Measurements from ENCODE around the gene NINJ2. TPM values are rescaled to one million over a fixed set of nuclear protein-coding genes. Genes with fewer than 3 reads are reported as not detected.
A peak's percentile ranks its signal among the peaks of the same experiment; 100 is the strongest.
"Not testable (repeated sequence)": the region's sequence is repeated elsewhere in the genome, so short reads cannot be mapped to it uniquely, and the experiment has no call there.

The NINJ2 gene
- total and polyA plus RNA-seq, 3 donors from 2014 or later = 9.2 to 17.3 (median 11.2) TPM

DNA sequence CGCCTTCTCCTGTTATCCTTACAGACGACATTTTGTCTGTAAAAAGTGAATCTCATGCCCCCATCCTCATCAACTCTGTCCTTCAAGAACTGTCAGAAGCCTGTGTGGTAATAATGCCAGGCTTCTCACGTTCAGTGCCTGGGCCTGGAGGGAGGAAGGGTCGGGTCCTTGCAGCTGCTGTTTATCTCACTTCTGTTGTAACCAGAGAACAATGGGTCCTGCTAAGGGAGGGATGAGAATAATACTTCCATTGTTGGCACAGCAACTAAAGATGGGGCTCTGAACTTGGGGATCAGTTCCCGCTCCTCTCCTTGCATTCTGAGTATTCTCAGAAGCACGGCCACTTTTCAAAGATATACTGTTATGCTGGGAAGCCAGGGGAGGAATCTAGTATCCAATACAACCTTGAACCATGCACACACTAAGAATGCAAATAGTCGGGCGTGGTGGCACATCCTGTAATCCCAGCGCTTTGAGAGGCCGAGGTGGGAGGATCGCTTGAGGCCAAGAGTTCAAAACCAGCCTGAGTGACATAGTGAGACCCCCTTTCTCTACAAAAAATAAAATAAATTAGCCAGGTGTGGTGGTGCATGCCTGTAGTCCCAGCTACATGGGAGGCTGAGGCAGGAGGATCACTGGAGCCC, 38.8 kb upstream of the NINJ2 start:
- TF ChIP-seq POLR2A (IDR thresholded peaks at IDR 0.05) = no peak
- TF ChIP-seq, protein P1, sequence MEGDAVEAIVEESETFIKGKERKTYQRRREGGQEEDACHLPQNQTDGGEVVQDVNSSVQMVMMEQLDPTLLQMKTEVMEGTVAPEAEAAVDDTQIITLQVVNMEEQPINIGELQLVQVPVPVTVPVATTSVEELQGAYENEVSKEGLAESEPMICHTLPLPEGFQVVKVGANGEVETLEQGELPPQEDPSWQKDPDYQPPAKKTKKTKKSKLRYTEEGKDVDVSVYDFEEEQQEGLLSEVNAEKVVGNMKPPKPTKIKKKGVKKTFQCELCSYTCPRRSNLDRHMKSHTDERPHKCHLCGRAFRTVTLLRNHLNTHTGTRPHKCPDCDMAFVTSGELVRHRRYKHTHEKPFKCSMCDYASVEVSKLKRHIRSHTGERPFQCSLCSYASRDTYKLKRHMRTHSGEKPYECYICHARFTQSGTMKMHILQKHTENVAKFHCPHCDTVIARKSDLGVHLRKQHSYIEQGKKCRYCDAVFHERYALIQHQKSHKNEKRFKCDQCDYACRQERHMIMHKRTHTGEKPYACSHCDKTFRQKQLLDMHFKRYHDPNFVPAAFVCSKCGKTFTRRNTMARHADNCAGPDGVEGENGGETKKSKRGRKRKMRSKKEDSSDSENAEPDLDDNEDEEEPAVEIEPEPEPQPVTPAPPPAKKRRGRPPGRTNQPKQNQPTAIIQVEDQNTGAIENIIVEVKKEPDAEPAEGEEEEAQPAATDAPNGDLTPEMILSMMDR (IDR thresholded peaks at IDR 0.05) = no peak
- Histone ChIP-seq H3K4me3 (no peak overlapping the region), H3K36me3 (ENCODE audit: low read depth, missing control alignments) (no peaks in the 10 kb centered on the region), H3K9me3 (no peaks in the 10 kb centered on the region), H3K27me3 (no peaks in the 10 kb centered on the region), H3K4me1 (no peaks in the 10 kb centered on the region), H3K27ac (peak overlapping the region in 1 of 2 donors; percentile 32)
- peak; percentile 54 for DNase-seq
- intact Hi-C loops (cut with DNase I; ENCODE audit: low total_unique reads) = no loop called here
- WGBS, 2 donors = 59 to 77% methylated on average over 11 of the region's 11 CpGs

DNA sequence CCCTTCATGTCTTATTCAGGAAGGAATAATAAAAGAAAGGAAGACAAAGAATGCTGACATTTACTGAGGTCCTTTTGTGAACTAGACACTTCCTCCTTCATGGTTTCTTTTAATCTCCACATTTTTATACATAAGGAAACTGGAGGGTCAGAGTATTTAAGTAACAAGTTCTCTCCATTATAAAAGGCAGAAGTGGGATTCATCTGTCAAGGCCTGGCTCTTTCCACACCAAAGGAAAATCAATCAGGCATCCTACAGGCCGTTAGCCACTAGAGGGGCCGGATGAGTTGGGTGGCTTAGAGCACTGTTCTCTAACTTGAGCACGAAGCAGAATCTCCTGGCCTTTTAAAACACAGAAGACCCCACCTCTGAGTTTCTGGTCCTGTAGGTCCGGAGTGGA, 36.8 kb upstream of the NINJ2 start:
- no peaks in the 10 kb centered on the region for H3K9me3 ChIP-seq
- DNase-seq = no peak
- 73 to 80% methylated on average over 4 of the region's 4 CpGs for WGBS, 2 donors
- H3K27ac ChIP-seq = no peak overlapping the region
- no peaks in the 10 kb centered on the region for H3K27me3 ChIP-seq
- H3K36me3 ChIP-seq (ENCODE audit: low read depth, missing control alignments) = no peaks in the 10 kb centered on the region
- no peak for TF ChIP-seq POLR2A (IDR thresholded peaks at IDR 0.05)
- TF ChIP-seq, protein P1 (IDR thresholded peaks at IDR 0.05) = no peak
- no peak overlapping the region for H3K4me3 ChIP-seq
- intact Hi-C loops (cut with DNase I; ENCODE audit: low total_unique reads) = no loop called here
- no peaks in the 10 kb centered on the region for H3K4me1 ChIP-seq

DNA sequence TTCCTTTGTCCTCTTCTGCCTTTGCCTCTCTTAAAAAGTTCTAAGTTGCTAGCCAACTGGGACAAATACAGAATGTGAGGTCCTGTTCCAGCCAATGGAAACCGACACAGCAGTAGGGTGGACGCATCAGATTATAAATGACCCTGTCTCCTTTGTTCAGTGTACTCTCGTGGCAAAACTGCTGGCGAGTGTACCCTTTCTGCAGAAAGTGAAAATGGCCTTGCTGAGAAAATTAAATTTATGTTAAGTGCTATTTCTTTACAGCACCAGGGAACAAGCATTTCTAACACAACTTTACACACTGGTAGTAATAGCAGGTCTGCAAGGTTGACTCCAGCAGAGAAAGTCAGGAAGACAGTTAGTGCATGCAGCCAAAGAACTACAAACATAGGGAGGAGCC, 35.0 kb upstream of the NINJ2 start:
- H3K4me1 ChIP-seq; H3K36me3 ChIP-seq (ENCODE audit: low read depth, missing control alignments); H3K27ac ChIP-seq; H3K9me3 ChIP-seq; H3K4me3 ChIP-seq; DNase-seq; intact Hi-C loops (cut with DNase I; ENCODE audit: low total_unique reads); H3K27me3 ChIP-seq: not testable (repeated sequence)
- WGBS, 2 donors = 84 to 91% methylated on average over 4 of the region's 4 CpGs

DNA sequence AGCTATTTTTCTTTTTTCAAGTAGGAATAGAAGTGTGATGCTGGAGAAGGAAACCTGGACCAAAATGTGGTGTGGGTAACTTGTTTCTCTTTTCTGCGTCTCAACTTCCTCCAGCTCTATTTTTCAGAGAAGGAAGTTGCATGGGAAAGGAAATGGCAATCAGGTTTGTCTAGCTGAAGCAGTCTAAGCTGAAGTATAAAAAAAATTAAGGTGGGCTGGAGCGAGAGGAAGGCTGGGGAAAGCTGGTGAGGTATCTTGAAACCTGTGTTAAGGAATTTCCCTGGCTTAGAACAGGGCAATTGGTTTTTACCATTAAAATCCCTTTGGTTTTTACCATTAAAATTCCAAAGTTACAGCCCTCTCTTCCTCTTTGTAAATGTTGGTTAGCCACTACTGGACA, 34.2 kb upstream of the NINJ2 start:
- Histone ChIP-seq H3K4me1 (no peaks in the 10 kb centered on the region), H3K9me3 (no peaks in the 10 kb centered on the region), H3K27me3 (no peaks in the 10 kb centered on the region), H3K36me3 (ENCODE audit: low read depth, missing control alignments) (no peaks in the 10 kb centered on the region), H3K4me3 (no peak overlapping the region), H3K27ac (no peak overlapping the region)
- 83 to 88% methylated on average over 2 of the region's 2 CpGs for WGBS, 2 donors
- DNase-seq = no peak
- intact Hi-C loops (cut with DNase I; ENCODE audit: low total_unique reads) = no loop called here
- TF ChIP-seq, protein P1 (IDR thresholded peaks at IDR 0.05) = no peak
- no peak for TF ChIP-seq POLR2A (IDR thresholded peaks at IDR 0.05)

DNA sequence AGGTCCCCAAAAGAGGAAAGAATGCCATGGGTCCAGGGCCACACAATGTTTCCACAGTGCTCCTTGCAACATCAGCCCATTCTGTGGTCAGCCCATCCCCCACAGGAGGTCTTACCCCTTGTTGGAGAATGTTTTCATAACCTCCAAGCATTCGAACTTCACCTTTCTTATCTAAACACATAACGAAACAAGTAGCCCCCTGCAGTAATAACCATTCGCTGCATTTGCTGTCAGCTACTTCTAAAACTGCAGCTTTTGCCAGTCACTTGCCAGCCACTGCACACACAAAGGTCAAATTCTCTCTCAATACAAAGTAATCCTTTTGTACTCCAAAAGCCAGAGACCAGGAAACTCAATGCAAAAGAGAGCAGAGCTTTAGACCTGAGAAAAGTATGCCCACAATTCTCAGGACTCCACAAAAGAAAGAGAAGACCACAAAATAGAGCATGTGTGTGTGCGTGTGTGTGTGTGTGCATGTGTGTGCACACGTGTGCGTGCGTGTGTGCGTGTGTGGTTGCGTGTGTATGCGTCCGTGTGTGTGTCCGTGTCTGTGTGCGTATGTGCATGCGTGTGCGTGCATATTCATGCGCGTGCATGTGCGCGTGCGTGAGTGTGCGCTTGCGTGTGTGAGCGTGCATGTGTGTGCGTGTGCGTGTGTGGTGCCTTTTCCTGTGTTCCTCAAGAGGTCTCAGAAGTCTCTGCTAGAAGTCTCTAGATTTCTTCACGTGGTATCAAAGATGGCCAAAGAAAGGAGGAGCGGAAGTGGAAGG, 31.7 kb upstream of the NINJ2 start:
- 67 to 80% methylated on average over 27 of the region's 27 CpGs for WGBS, 2 donors
- no peak for DNase-seq
- no peak overlapping the region for H3K4me3 ChIP-seq
- H3K4me1 ChIP-seq = no peaks in the 10 kb centered on the region
- H3K27me3 ChIP-seq = no peaks in the 10 kb centered on the region
- H3K9me3 ChIP-seq = no peaks in the 10 kb centered on the region
- TF ChIP-seq, protein P1 (IDR thresholded peaks at IDR 0.05) = no peak
- TF ChIP-seq POLR2A (IDR thresholded peaks at IDR 0.05) = no peak
- intact Hi-C loops (cut with DNase I; ENCODE audit: low total_unique reads) = no loop called here
- H3K27ac ChIP-seq = no peak overlapping the region
- no peaks in the 10 kb centered on the region for H3K36me3 ChIP-seq (ENCODE audit: low read depth, missing control alignments)
